HCT116 (cell line): Measurements from ENCODE around the gene TPRG1L. TPM values are rescaled to one million over a fixed set of nuclear protein-coding genes. Genes with fewer than 3 reads are reported as not detected.

ENCODE experiments used
- ATAC-seq: fragments of 200-7000 bp; cut with Tn5 transposase; 2 replicates; pipeline ENCODE4 v1.9.1; 2020; ENCODE audit warnings: mild to moderate bottlenecking, moderate library complexity
- BruUV-seq: library from RNA; stranded (reverse); fragments of 400-500 nt; replicated peaks from 2 replicates; lab custom pipeline; 2021; lab: Mats Ljungman, UMichigan
- CTCF ChIA-PET: fragments of 300-600 bp; sonication (Branson Sonifier 250); formaldehyde crosslinking; loops from one replicate; lab custom pipeline; 2021; ENCODE audit warnings: antibody characterized with exemption; lab: Charles Lee
- POLR2A ChIA-PET: fragments of 300-600, 350-600 bp; sonication (Branson Sonifier 250); formaldehyde crosslinking; loops from one replicate; lab custom pipeline; 2021; ENCODE audit warnings: antibody characterized with exemption; lab: Charles Lee
- RAD21 ChIA-PET, 2 experiments: fragments of 300-600 bp; sonication (Branson Sonifier 250); formaldehyde crosslinking; loops; one replicate each; lab custom pipeline; 2023; ENCODE audit warnings: low total read pairs in 2 of 2; ENCODE audit not compliant: uncharacterized antibody in 2 of 2, unreplicated experiment in 2 of 2, low non-redundant PET in 1 of 2; lab: Charles Lee
- DNase-seq: peaks from one replicate; pipeline ENCODE4 v3.0.0-alpha.2; 2010; ENCODE audit warnings: low read depth, low spot score
- H2AFZ ChIP-seq: fragments of 200-600 bp; shearing (Covaris generic), sonication (generic); 2 replicates; pipeline ENCODE4 v1.6.1; 2017; ENCODE audit warnings: low read depth, mixed run types, mixed read lengths, antibody characterized with exemption, low read length; ENCODE audit not compliant: poor library complexity, severe bottlenecking
- H3K27ac ChIP-seq: 2 replicates; pipeline ENCODE4 v1.5.1; 2012; ENCODE audit warnings: low read depth, low read length
- H3K27me3 ChIP-seq: fragments of 200-600 bp; sonication (generic); 2 replicates; pipeline ENCODE4 v1.6.1; 2016; ENCODE audit warnings: mixed run types, low read length, mixed read lengths; ENCODE audit not compliant: insufficient read depth
- H3K36me3 ChIP-seq, 2 experiments: fragments of 200-500 bp in 1 of 2; fragments of 200-600 bp in 1 of 2; sonication (Bioruptor generic) in 1 of 2; sonication (generic) in 1 of 2; 2 replicates each; pipeline versions ENCODE4 v1.5.1 to v1.6.1; 2014 to 2016; ENCODE audit warnings: low read length in 2 of 2, inconsistent platforms in 1 of 2, mixed read lengths in 1 of 2, mixed run types in 1 of 2; ENCODE audit not compliant: insufficient read depth in 2 of 2, control insufficient read depth in 1 of 2
- H3K4me1 ChIP-seq, 2 experiments: fragments of 200-600 bp in 1 of 2; sonication (generic) in 1 of 2; 2 replicates each; pipeline versions ENCODE4 v1.5.1 to v1.6.1; 2012 to 2017; ENCODE audit warnings: low read length in 2 of 2, inconsistent platforms in 1 of 2, mild to moderate bottlenecking in 1 of 2, mixed read lengths in 1 of 2, mixed run types in 1 of 2, moderate library complexity in 1 of 2; ENCODE audit not compliant: insufficient read depth in 2 of 2, control insufficient read depth in 1 of 2
- H3K4me2 ChIP-seq: fragments of 200-600 bp; sonication (generic); 2 replicates; pipeline ENCODE4 v1.6.1; 2017; ENCODE audit warnings: mixed run types, low read length, mixed read lengths
- H3K4me3 ChIP-seq, 2 experiments: fragments of 200-600 bp in 1 of 2; sonication (generic) in 1 of 2; replicated peaks in 1 of 2; 2 replicates each; pipeline ENCODE4 v1.5.1; 2011 to 2016; ENCODE audit warnings: low read length in 2 of 2, control low read depth in 1 of 2, low read depth in 1 of 2, mild to moderate bottlenecking in 1 of 2, mixed read lengths in 1 of 2, mixed run types in 1 of 2
- H3K79me2 ChIP-seq: fragments of 200-600 bp; sonication (generic); 2 replicates; pipeline ENCODE4 v1.6.1; 2017; ENCODE audit warnings: mild to moderate bottlenecking, mixed run types, low read length, moderate library complexity, mixed read lengths; ENCODE audit not compliant: insufficient read depth
- H3K9ac ChIP-seq: fragments of 200-600 bp; sonication (generic); 2 replicates; pipeline ENCODE4 v1.6.1; 2016; ENCODE audit warnings: low read length, mixed read lengths
- H3K9me2 ChIP-seq: fragments of 200-600 bp; sonication (generic), shearing (Covaris generic); 2 replicates; pipeline ENCODE4 v1.6.1; 2017; ENCODE audit warnings: mixed run types, mild to moderate bottlenecking, moderate library complexity; ENCODE audit not compliant: insufficient read depth
- H3K9me3 ChIP-seq, 2 experiments: fragments of 200-500 bp in 1 of 2; fragments of 200-600 bp in 1 of 2; sonication (Bioruptor generic) in 1 of 2; sonication (generic) in 1 of 2; 2 replicates each; pipeline ENCODE4 v1.6.1; 2014 to 2017; ENCODE audit warnings: low read length in 2 of 2, mixed read lengths in 2 of 2, inconsistent platforms in 1 of 2, low read depth in 1 of 2, mild to moderate bottlenecking in 1 of 2, mixed run types in 1 of 2, moderate library complexity in 1 of 2; ENCODE audit not compliant: control insufficient read depth in 1 of 2, insufficient read depth in 1 of 2
- H4K20me1 ChIP-seq: fragments of 200-600 bp; sonication (generic), shearing (Covaris generic); 2 replicates; pipeline ENCODE4 v1.6.1; 2017; ENCODE audit warnings: mixed run types, mild to moderate bottlenecking, moderate library complexity; ENCODE audit not compliant: insufficient read depth
- CBX3 ChIP-seq: IDR thresholded peaks from 2 replicates; pipeline ENCODE4 v1.6.1; 2012; ENCODE audit warnings: low read depth
- ELF1 ChIP-seq: IDR thresholded peaks from 2 replicates; pipeline ENCODE4 v1.6.1; 2012; ENCODE audit warnings: low read depth, borderline replicate concordance
- POLR2A ChIP-seq: IDR thresholded peaks from 2 replicates; pipeline ENCODE4 v1.7.0; 2011; ENCODE audit warnings: borderline replicate concordance; ENCODE audit not compliant: insufficient read depth, insufficient read length; ENCODE audit errors: extremely low read depth
- POLR2AphosphoS5 ChIP-seq: IDR thresholded peaks from 2 replicates; pipeline ENCODE4 v1.6.1; 2011; ENCODE audit warnings: mild to moderate bottlenecking, low read depth, low read length, moderate library complexity
- SRF ChIP-seq: IDR thresholded peaks from 2 replicates; pipeline ENCODE4 v1.6.1; 2012; ENCODE audit warnings: low read depth
- ZNF274 ChIP-seq: fragments of 200-500 bp; sonication (Bioruptor generic); IDR thresholded peaks from 2 replicates; pipeline ENCODE4 v1.6.1; 2014; ENCODE audit warnings: mild to moderate bottlenecking, low read depth, low read length, inconsistent platforms
- intact Hi-C: fragments of 100-400 bp; cut with micrococcal nuclease; formaldehyde crosslinking; loops from 2 replicates; pipeline ENCODE4 v1.10.0; 2022
- total RNA-seq: library from RNA; stranded (reverse); gene quantifications from one replicate; pipeline ENCODE4 v1.2.1, GENCODE V29; 2021; ENCODE audit not compliant: unreplicated experiment
- TF ChIP-seq, protein P1 (sequence below): IDR thresholded peaks from 2 replicates; pipeline ENCODE4 v1.6.1; 2012; ENCODE audit warnings: low read depth
- TF ChIP-seq, protein P2 (sequence below): IDR thresholded peaks from 2 replicates; pipeline ENCODE4 v1.6.1; 2011; ENCODE audit warnings: mild to moderate bottlenecking, low read length, moderate library complexity; ENCODE audit not compliant: insufficient replicate concordance; ENCODE audit errors: extremely low read depth
- TF ChIP-seq, protein P3 (sequence below): IDR thresholded peaks from 2 replicates; pipeline ENCODE4 v1.6.1; 2012

TPRG1L gene
- total RNA-seq, 1 experiment from 2014 or later: 25.6 TPM

DNA sequence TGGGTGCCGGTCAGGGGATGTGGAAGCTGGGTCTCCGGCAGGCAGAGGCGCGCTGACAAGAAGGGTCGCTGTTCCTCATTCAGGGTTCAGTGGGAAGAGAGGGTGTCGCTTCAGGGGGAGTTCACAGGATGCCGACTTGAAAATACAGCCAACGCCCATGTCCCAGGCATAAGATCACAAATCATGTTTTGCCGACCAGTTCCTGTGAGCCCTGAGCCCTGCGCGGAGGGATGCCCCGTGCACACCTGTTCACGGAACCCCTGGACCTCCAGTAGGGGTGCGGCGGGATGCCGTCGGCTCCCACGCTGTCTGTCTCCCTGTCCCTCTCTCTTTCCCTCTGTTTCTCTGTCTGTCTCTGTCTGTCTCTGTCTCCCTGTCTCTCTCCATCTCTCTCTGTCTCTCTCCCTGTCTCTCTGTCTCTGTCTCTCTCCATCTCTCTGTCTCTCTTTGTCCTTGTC is 54.3 kb downstream of the TPRG1L start:
- TF ChIP-seq POLR2AphosphoS5: no peak
- no peak for TF ChIP-seq POLR2A
- TF ChIP-seq ELF1: no peak
- TF ChIP-seq SRF: no peak
- TF ChIP-seq ZNF274: no peak
- TF ChIP-seq, protein P1, sequence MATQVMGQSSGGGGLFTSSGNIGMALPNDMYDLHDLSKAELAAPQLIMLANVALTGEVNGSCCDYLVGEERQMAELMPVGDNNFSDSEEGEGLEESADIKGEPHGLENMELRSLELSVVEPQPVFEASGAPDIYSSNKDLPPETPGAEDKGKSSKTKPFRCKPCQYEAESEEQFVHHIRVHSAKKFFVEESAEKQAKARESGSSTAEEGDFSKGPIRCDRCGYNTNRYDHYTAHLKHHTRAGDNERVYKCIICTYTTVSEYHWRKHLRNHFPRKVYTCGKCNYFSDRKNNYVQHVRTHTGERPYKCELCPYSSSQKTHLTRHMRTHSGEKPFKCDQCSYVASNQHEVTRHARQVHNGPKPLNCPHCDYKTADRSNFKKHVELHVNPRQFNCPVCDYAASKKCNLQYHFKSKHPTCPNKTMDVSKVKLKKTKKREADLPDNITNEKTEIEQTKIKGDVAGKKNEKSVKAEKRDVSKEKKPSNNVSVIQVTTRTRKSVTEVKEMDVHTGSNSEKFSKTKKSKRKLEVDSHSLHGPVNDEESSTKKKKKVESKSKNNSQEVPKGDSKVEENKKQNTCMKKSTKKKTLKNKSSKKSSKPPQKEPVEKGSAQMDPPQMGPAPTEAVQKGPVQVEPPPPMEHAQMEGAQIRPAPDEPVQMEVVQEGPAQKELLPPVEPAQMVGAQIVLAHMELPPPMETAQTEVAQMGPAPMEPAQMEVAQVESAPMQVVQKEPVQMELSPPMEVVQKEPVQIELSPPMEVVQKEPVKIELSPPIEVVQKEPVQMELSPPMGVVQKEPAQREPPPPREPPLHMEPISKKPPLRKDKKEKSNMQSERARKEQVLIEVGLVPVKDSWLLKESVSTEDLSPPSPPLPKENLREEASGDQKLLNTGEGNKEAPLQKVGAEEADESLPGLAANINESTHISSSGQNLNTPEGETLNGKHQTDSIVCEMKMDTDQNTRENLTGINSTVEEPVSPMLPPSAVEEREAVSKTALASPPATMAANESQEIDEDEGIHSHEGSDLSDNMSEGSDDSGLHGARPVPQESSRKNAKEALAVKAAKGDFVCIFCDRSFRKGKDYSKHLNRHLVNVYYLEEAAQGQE: no peak
- no peak for TF ChIP-seq CBX3
- TF ChIP-seq, protein P2, sequence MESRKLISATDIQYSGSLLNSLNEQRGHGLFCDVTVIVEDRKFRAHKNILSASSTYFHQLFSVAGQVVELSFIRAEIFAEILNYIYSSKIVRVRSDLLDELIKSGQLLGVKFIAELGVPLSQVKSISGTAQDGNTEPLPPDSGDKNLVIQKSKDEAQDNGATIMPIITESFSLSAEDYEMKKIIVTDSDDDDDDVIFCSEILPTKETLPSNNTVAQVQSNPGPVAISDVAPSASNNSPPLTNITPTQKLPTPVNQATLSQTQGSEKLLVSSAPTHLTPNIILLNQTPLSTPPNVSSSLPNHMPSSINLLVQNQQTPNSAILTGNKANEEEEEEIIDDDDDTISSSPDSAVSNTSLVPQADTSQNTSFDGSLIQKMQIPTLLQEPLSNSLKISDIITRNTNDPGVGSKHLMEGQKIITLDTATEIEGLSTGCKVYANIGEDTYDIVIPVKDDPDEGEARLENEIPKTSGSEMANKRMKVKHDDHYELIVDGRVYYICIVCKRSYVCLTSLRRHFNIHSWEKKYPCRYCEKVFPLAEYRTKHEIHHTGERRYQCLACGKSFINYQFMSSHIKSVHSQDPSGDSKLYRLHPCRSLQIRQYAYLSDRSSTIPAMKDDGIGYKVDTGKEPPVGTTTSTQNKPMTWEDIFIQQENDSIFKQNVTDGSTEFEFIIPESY: no peak
- TF ChIP-seq, protein P3, sequence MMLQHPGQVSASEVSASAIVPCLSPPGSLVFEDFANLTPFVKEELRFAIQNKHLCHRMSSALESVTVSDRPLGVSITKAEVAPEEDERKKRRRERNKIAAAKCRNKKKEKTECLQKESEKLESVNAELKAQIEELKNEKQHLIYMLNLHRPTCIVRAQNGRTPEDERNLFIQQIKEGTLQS: no peak
- no peak overlapping the region for H3K4me3 ChIP-seq
- H3K27me3 ChIP-seq: no peaks in the 10 kb centered on the region
- no peak overlapping the region for H3K27ac ChIP-seq
- DNase-seq (no peak), ATAC-seq (no peak)
- peaks cover 17 to 34% of the 10 kb centered on the region in 2 experiments for H3K4me1 ChIP-seq
- intact Hi-C loops: no loop called here
- H3K4me2 ChIP-seq: no peak overlapping the region
- ChIA-PET RAD21 (no interaction called here), POLR2A (no interaction called here), CTCF (no interaction called here)
- H4K20me1 ChIP-seq: no peaks in the 10 kb centered on the region; the same call in 1 of the 2 replicates
- no peaks in the 10 kb centered on the region for H3K36me3 ChIP-seq
- H3K9me3 ChIP-seq: no peaks in the 10 kb centered on the region
- no peaks in the 10 kb centered on the region for H3K9me2 ChIP-seq
- peaks cover 18% of the 10 kb centered on the region for H3K79me2 ChIP-seq
- no TSS peak for BruUV-seq
- H3K9ac ChIP-seq: no peak overlapping the region
- H2AFZ ChIP-seq: no peak overlapping the region

Other genes with a start within 250 kb of the TPRG1L start
- gene ARHGEF16, start 170.3 kb upstream of the TPRG1L start, total RNA-seq: 37.4 TPM
- 47.6 TPM for gene MEGF6, start 13.5 kb upstream of the TPRG1L start, total RNA-seq
- gene WRAP73, start 25.1 kb downstream of the TPRG1L start, total RNA-seq: 51.4 TPM
- gene TP73, start 27.5 kb downstream of the TPRG1L start, total RNA-seq: 19.2 TPM
- gene CCDC27, start 127.4 kb downstream of the TPRG1L start, total RNA-seq: not detected
- 5.5 TPM for gene SMIM1, start 147.7 kb downstream of the TPRG1L start, total RNA-seq
- gene LRRC47, start 171.5 kb downstream of the TPRG1L start, total RNA-seq: 48.0 TPM
- gene CEP104, start 232.2 kb downstream of the TPRG1L start, total RNA-seq: 44.1 TPM
- 9.0 TPM for gene DFFB, start 232.5 kb downstream of the TPRG1L start, total RNA-seq